GM10248 (cell line): ENCODE results near the gene FOSB.

Experiments
- CTCF ChIA-PET: fragments of 300-600 bp; sonication (Branson Sonifier 250); formaldehyde crosslinking; extraction: SDS; loops from one replicate; lab custom pipeline; 2021; ENCODE audit warnings: antibody characterized with exemption; lab: Yijun Ruan, JAX
- POLR2A ChIA-PET: fragments of 350-650 bp; sonication (Branson Sonifier 250); formaldehyde crosslinking; extraction: SDS; loops from one replicate; lab custom pipeline; 2020; ENCODE audit warnings: antibody characterized with exemption; lab: Yijun Ruan, JAX
- DNase-seq: peaks from one replicate; pipeline ENCODE4 v3.0.0; 2012; ENCODE audit errors: extremely low spot score
- TF ChIP-seq, protein P1 (sequence below): IDR thresholded peaks from 2 replicates; pipeline ENCODE4 v1.5.1; 2012; ENCODE audit warnings: mild to moderate bottlenecking, low read depth; ENCODE audit errors: extremely low read depth, missing control alignments, control extremely low read depth

Gene FOSB

DNA sequence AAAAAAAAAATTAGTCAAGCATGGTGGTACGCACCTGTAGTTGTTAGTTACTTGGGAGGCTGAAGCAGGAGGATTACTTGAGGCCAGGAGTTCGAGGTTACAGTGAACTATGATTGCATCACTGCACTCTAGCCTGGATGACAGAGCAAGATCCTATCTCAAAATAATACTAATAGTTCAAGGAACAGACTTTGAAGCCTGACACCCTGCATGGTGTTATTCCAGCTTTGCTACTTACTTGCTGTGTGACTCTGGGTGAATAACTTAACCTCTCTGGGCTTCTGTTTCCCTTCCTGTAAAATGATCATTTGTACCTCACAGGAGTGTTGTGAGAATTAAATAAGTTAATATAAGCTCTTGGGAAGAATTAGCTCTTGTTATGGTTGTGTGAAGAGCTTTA is 3.5 kb upstream of the FOSB start:
- ChIA-PET POLR2A (no interaction called here), CTCF (interaction anchor here (1.0 to 5.6 kb wide), 4 partner anchors 11 to 25 kb away, joined by 3 to 24 read pairs (median 9); no protein-coding TSS in a partner anchor)
- TF ChIP-seq, protein P1, sequence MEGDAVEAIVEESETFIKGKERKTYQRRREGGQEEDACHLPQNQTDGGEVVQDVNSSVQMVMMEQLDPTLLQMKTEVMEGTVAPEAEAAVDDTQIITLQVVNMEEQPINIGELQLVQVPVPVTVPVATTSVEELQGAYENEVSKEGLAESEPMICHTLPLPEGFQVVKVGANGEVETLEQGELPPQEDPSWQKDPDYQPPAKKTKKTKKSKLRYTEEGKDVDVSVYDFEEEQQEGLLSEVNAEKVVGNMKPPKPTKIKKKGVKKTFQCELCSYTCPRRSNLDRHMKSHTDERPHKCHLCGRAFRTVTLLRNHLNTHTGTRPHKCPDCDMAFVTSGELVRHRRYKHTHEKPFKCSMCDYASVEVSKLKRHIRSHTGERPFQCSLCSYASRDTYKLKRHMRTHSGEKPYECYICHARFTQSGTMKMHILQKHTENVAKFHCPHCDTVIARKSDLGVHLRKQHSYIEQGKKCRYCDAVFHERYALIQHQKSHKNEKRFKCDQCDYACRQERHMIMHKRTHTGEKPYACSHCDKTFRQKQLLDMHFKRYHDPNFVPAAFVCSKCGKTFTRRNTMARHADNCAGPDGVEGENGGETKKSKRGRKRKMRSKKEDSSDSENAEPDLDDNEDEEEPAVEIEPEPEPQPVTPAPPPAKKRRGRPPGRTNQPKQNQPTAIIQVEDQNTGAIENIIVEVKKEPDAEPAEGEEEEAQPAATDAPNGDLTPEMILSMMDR = no peak
- no peak for DNase-seq

DNA sequence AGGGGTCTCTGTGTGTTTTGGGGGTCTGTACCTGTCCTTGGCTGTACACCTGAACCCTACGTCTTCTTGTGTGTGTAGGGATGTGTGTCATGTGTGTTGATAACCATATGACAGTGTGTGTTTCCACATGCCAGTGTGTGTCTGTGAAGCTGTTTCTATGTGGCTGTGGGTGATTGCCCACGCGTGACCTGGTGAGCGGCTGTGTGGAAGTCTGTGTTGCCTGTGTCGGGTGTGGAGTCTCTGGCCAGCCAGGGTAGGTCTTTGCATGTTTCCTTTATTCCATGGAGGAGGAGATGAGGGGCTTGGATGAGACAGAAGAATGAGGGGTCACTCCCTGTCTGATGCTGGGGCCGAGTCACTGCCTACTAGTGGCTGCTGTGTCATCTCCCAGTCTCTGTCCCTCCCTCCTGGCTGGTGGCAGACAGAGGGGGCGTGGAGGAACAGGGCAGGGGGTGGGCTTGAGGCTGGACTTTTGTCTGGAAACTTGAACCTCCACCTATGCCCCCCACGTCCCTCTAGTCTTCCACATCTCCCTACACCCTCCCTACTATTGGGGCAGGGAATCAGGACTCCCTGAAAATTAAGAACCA is 2.8 kb upstream of the FOSB start:
- TF ChIP-seq, protein P1 = no peak
- CTCF ChIA-PET = interaction anchor here (1.0 to 5.6 kb wide), 4 partner anchors 12 to 26 kb away, joined by 3 to 24 read pairs (median 9); no protein-coding TSS in a partner anchor
- POLR2A ChIA-PET = no interaction called here
- DNase-seq = no peak

DNA sequence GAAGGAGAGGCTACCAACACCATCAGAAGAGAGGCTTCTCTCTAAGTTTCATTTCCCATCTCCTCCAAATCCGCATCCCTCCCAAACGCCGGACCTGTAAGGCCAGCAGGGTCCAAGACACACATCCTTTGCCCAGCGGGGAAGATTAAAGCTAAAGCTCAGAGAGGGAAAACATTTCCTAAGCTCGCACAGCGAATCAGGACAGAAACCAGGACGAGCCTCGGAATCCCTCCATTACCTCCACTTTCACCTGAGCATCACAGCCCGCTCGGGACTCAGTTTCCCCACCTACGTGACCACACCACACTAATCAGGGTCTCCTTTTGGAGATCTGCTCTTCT is 711 bp upstream of the FOSB start:
- POLR2A ChIA-PET = interaction anchor here (0.6 to 3.7 kb wide), 10 partner anchors 8 to 1760 kb away, joined by 3 to 48 read pairs (median 6); no protein-coding TSS in a partner anchor
- TF ChIP-seq, protein P1 = no peak
- CTCF ChIA-PET = interaction anchor here (1.2 to 4.9 kb wide), 9 partner anchors 9 to 213 kb away, joined by 3 to 80 read pairs (median 5); no protein-coding TSS in a partner anchor
- DNase-seq = no peak

DNA sequence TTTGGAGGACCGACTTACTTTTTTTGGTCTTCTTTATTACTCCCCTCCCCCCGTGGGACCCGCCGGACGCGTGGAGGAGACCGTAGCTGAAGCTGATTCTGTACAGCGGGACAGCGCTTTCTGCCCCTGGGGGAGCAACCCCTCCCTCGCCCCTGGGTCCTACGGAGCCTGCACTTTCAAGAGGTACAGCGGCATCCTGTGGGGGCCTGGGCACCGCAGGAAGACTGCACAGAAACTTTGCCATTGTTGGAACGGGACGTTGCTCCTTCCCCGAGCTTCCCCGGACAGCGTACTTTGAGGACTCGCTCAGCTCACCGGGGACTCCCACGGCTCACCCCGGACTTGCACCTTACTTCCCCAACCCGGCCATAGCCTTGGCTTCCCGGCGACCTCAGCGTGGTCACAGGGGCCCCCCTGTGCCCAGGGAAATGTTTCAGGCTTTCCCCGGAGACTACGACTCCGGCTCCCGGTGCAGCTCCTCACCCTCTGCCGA is 409 bp downstream of the FOSB start:
- ChIA-PET POLR2A (interaction anchor here (0.7 to 3.7 kb wide), 21 partner anchors 9 to 1940 kb away, joined by 3 to 48 read pairs (median 3); partner anchors contain the start of genes BLOC1S3, DHX34 and SIX5), CTCF (interaction anchor here (0.7 to 4.9 kb wide), 9 partner anchors 9 to 174 kb away, joined by 3 to 80 read pairs (median 7); no protein-coding TSS in a partner anchor)
- no peak for DNase-seq
- TF ChIP-seq, protein P1 = no peak

DNA sequence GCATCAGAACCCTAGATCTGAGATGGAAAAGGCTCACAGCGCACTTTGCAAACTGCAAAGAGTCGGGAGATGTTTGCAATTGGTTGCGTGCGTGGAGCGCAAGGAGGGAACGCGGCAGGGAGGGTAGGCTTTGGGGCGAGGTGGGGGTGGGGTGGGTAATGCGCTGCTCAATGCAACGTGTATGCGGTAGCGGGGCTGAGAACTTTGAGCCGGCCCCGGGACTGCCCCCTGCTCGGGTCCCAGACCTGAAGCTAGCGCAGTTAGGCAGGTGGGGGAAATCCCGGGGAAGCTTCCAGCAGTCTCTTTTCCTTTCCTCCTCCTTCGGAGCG is 971 bp downstream of the FOSB start:
- TF ChIP-seq, protein P1 = no peak
- ChIA-PET POLR2A (interaction anchor here (0.6 to 3.7 kb wide), 12 partner anchors 10 to 1192 kb away, joined by 3 to 48 read pairs (median 4); partner anchors contain the start of genes DACT3 and SIX5), CTCF (interaction anchor here (0.5 to 4.9 kb wide), 8 partner anchors 9 to 174 kb away, joined by 4 to 80 read pairs (median 6); no protein-coding TSS in a partner anchor)
- no peak for DNase-seq

DNA sequence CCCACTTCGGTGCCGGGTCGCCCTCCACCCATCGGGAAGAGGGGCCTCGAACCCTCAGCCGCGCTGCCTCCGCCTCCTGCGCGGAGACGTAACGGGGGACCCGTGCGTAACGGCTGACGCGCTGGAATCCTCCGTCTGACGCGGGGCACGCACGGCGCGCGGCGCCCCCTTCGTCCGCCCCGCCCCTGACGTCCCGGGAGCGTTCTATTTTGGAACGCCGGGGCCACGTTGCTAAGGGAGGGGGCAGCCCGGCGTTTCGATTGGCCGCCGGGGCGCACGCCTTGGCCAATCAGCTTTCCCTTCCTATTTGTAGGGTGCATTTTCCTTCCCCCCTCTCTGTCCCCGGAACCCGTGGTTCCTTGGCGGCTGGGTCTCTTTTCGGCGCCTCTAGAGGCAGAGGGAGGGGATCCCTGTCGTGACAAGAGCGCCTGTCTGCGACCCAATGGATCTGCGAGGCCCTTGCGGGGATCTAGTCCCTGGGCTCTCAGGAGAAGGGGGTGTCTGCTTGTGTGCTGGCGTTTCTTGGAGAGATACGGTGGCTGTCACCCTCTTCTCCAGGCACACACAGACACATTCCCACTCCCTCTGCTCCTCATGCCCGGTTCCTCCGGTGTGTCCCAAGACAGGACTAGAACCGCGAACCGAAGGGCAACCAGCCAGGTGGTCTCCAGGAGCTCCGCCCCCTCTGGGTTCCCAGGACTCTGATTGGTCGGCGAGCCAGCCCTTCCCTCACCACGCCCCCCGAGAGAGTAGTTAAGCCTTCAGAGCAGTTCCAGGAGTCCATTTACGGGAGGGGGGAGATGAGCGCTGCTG is 1.5 kb downstream of the FOSB start:
- CTCF ChIA-PET = interaction anchor here (0.5 to 4.9 kb wide), 10 partner anchors 8 to 173 kb away, joined by 3 to 80 read pairs (median 4); no protein-coding TSS in a partner anchor
- DNase-seq = peak; percentile 95
- TF ChIP-seq, protein P1 = no peak
- POLR2A ChIA-PET = interaction anchor here (0.6 to 3.7 kb wide), 12 partner anchors 9 to 1192 kb away, joined by 3 to 48 read pairs (median 4); partner anchors contain the start of genes DACT3, SIX5 and VASP
